GM23248 (cell line): Measurements from ENCODE around the gene SNX20. TPM values are rescaled to one million over a fixed set of nuclear protein-coding genes. Genes with fewer than 3 reads are reported as not detected.

Experiments
- DNase-seq: peaks from one replicate; pipeline ENCODE4 v3.0.0-alpha.2; 2015
- H2AFZ ChIP-seq: fragments of 200-600 bp; sonication (generic); 2 replicates; pipeline ENCODE4 v1.6.1; 2016; ENCODE audit warnings: antibody characterized with exemption
- H3F3A ChIP-seq: fragments of 200-600 bp; sonication (generic); 2 replicates; pipeline ENCODE4 v1.6.1; 2016; ENCODE audit warnings: mild to moderate bottlenecking, antibody characterized with exemption, mixed run types; ENCODE audit not compliant: insufficient read depth
- H3K27ac ChIP-seq: fragments of 200-600 bp; sonication (generic); 2 replicates; pipeline ENCODE4 v1.5.1; 2016; ENCODE audit warnings: mild to moderate bottlenecking
- H3K27me3 ChIP-seq: fragments of 200-600 bp; sonication (generic); replicated peaks from 2 replicates; pipeline ENCODE4 v1.6.1; 2016; ENCODE audit warnings: mild to moderate bottlenecking; ENCODE audit not compliant: insufficient read depth
- H3K36me3 ChIP-seq: fragments of 200-600 bp; sonication (generic); 2 replicates; pipeline ENCODE4 v1.6.1; 2016; ENCODE audit warnings: low read depth, mild to moderate bottlenecking
- H3K4me1 ChIP-seq: fragments of 200-600 bp; sonication (generic); 2 replicates; pipeline ENCODE4 v1.6.1; 2016; ENCODE audit warnings: mild to moderate bottlenecking; ENCODE audit not compliant: insufficient read depth
- H3K4me2 ChIP-seq: fragments of 200-600 bp; sonication (generic); one replicate; pipeline ENCODE4 v1.6.1; 2016; ENCODE audit warnings: mild to moderate bottlenecking; ENCODE audit not compliant: unreplicated experiment
- H3K4me3 ChIP-seq: fragments of 200-600 bp; sonication (generic); 2 replicates; pipeline ENCODE4 v1.5.1; 2016; ENCODE audit warnings: mild to moderate bottlenecking
- H3K79me2 ChIP-seq: fragments of 200-600 bp; sonication (generic); 2 replicates; pipeline ENCODE4 v1.6.1; 2016; ENCODE audit warnings: mild to moderate bottlenecking; ENCODE audit not compliant: insufficient read depth
- H3K9ac ChIP-seq: fragments of 200-600 bp; sonication (generic); 2 replicates; pipeline ENCODE4 v1.6.1; 2016; ENCODE audit warnings: mild to moderate bottlenecking
- H3K9me2 ChIP-seq: fragments of 200-600 bp; sonication (generic); 2 replicates; pipeline ENCODE4 v1.6.1; 2016; ENCODE audit warnings: mixed run types, mild to moderate bottlenecking, moderate library complexity; ENCODE audit not compliant: insufficient read depth
- H3K9me3 ChIP-seq: fragments of 200-600 bp; sonication (generic); one replicate; pipeline ENCODE4 v1.6.1; 2017; ENCODE audit warnings: low read depth
- H4K20me1 ChIP-seq: fragments of 200-600 bp; sonication (generic); 2 replicates; pipeline ENCODE4 v1.6.0; 2016; ENCODE audit not compliant: insufficient read depth
- EZH2 ChIP-seq: fragments of 200-600 bp; sonication (generic); IDR thresholded peaks from 2 replicates; pipeline ENCODE4 v1.6.1; 2018; ENCODE audit warnings: antibody characterized with exemption, mild to moderate bottlenecking; ENCODE audit not compliant: insufficient read depth, poor library complexity, severe bottlenecking
- EZH2phosphoT487 ChIP-seq: fragments of 200-600 bp; sonication (generic); IDR thresholded peaks from 2 replicates; pipeline ENCODE4 v1.6.1; 2018; ENCODE audit warnings: antibody characterized with exemption, moderate library complexity, mild to moderate bottlenecking, low read depth; ENCODE audit not compliant: insufficient read depth
- WGBS, 2 experiments: methylation state at CpG; one replicate each; pipeline ENCODE4 v1.1.6; 2015 to 2017; ENCODE audit warnings: low lambda C conversion rate in 2 of 2, low coverage in 1 of 2; ENCODE audit errors: missing lambda C conversion rate in 2 of 2; 5-methylcytosine and 5-hydroxymethylcytosine counted together
- in situ Hi-C: fragments of 300-500 bp; cut with MboI; formaldehyde crosslinking; loops from 2 replicates; pipeline ENCODE4 v1.15.0; 2020
- polyA plus RNA-seq: library from polyadenylated mRNA; unstranded; fragments of >200 nt; fragmentation: Nextera tagmentation; extraction: Ambion mirVana; gene quantifications from 2 replicates; pipeline ENCODE4 v1.2.1, GENCODE V29; 2016
- total RNA-seq: library from RNA; depleted of rRNA; stranded (reverse); fragments of >200 nt; shearing (Covaris generic); gene quantifications from 2 replicates; pipeline ENCODE4 v1.2.3, GENCODE V29; 2014

SNX20 gene
- total and polyA plus RNA-seq, 2 experiments from 2014 or later = not detected

DNA sequence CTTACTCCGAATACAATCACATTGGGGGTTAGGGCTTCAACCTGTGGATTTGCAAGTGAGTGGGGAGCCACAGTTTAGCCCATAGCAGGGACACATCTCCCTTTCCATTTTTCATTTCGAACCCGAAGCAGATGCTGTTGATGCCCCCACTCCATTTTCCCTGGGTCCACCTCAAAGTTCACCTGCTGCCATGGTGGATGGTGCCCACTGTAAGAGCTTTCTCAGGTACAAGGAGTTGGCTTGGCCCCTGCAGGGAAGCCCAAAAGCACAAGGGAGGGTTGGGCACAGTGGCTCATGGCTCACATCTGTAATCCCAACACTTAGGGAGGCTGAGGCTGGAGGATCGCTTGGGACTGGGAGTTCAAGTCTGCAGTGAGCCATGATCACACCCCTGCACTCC lies 51.8 kb downstream of the SNX20 start:
- in situ Hi-C loops = no loop called here
- WGBS, 2 experiments = 52 to 58% methylated on average over 4 of the region's 4 CpGs
- TF ChIP-seq EZH2 (no peak), EZH2phosphoT487 (no peak)

DNA sequence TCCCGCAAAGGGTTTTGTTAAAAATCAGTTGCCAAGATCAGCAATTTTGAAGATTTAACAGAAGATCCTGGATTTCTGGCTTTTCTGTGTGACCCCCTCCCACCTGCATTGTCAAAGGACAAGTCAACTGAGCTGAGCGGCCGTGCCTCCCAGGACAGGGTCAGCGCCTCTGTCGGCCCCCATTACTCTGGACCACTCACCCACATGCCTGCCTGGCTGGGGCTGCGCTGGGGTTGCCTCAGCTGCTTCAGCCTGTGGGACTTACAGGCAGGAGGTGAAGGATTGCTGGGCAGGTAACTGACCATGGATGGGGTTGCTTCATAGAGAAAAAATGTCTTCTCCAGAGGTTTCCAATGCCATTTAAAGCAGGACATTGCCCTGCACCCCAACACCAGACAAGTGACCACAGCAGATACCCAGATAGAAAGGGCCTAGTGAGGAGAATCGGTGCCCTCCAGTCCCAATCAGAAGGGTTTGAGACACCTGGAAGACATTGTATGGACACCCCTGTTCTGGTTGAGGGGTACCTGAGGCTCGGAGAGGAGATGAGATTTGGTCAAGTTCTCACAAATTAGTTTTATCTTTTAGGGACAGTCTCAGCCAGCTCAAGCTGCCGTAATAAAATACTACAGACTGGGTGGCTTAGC lies 52.8 kb downstream of the SNX20 start:
- Histone ChIP-seq H3K79me2 (no peaks in the 10 kb centered on the region), H4K20me1 (no peaks in the 10 kb centered on the region), H3K4me1 (no peaks in the 10 kb centered on the region), H3F3A (no peaks in the 10 kb centered on the region), H3K4me2 (no peak overlapping the region), H3K27me3 (peaks cover 7% of the 10 kb centered on the region; the same call in 1 of the 2 replicates), H3K36me3 (no peaks in the 10 kb centered on the region), H3K9me3 (no peaks in the 10 kb centered on the region), H3K27ac (no peak overlapping the region), H3K4me3 (no peak overlapping the region), H2AFZ (no peak overlapping the region), H3K9me2 (no peaks in the 10 kb centered on the region), H3K9ac (no peak overlapping the region)
- no peak for DNase-seq
- TF ChIP-seq EZH2phosphoT487 (no peak), EZH2 (no peak)
- WGBS, 2 experiments = 73 to 74% methylated on average over 9 of the region's 9 CpGs
- in situ Hi-C loops = no loop called here

More for the DNA sequence above, 51.8 kb downstream of the SNX20 start:
- Histone ChIP-seq H3K36me3 (no peaks in the 10 kb centered on the region), H3K27ac (no peak overlapping the region), H3K4me2 (no peak overlapping the region), H3K79me2 (no peaks in the 10 kb centered on the region), H4K20me1 (no peaks in the 10 kb centered on the region), H3K4me3 (no peak overlapping the region), H3K9me3 (no peaks in the 10 kb centered on the region), H3K9me2 (no peaks in the 10 kb centered on the region), H3K27me3 (peaks cover 7% of the 10 kb centered on the region; the same call in 1 of the 2 replicates), H3F3A (no peaks in the 10 kb centered on the region), H3K4me1 (no peaks in the 10 kb centered on the region), H3K9ac (no peak overlapping the region), H2AFZ (no peak overlapping the region)
- no peak for DNase-seq

GRCh38 chr16:50627419-50627818 lies 53.7 kb downstream of the SNX20 start:
- Histone ChIP-seq H3K9me2 (no peaks in the 10 kb centered on the region), H4K20me1 (no peaks in the 10 kb centered on the region), H2AFZ (no peak overlapping the region), H3K27me3 (peaks cover 7% of the 10 kb centered on the region; the same call in 1 of the 2 replicates), H3K9ac (no peak overlapping the region), H3K36me3 (no peaks in the 10 kb centered on the region), H3K79me2 (no peaks in the 10 kb centered on the region), H3K4me1 (no peaks in the 10 kb centered on the region), H3K4me3 (no peak overlapping the region), H3F3A (no peaks in the 10 kb centered on the region), H3K4me2 (no peak overlapping the region), H3K27ac (no peak overlapping the region), H3K9me3 (no peaks in the 10 kb centered on the region)
- DNase-seq = peak; percentile 18
- in situ Hi-C loops = no loop called here
- TF ChIP-seq EZH2 = no peak
- TF ChIP-seq EZH2phosphoT487 = no peak
- 9 to 14% methylated on average over 10 of the region's 10 CpGs for WGBS, 2 experiments

GRCh38 chr16:50626868-50627267 lies 54.2 kb downstream of the SNX20 start:
- no peaks in the 10 kb centered on the region for H3K79me2 ChIP-seq
- H3K36me3 ChIP-seq = no peaks in the 10 kb centered on the region
- H3K9me2 ChIP-seq = no peaks in the 10 kb centered on the region
- 13 to 14% methylated on average over 4 of the region's 4 CpGs for WGBS, 2 experiments
- TF ChIP-seq EZH2phosphoT487 = no peak
- no peak for TF ChIP-seq EZH2
- H2AFZ ChIP-seq = no peak overlapping the region
- H3K9ac ChIP-seq = no peak overlapping the region
- H3F3A ChIP-seq = no peaks in the 10 kb centered on the region
- in situ Hi-C loops = no loop called here
- H3K4me1 ChIP-seq = no peaks in the 10 kb centered on the region
- no peak for DNase-seq
- H4K20me1 ChIP-seq = no peaks in the 10 kb centered on the region
- H3K4me3 ChIP-seq = no peak overlapping the region
- no peak overlapping the region for H3K4me2 ChIP-seq
- no peaks in the 10 kb centered on the region for H3K9me3 ChIP-seq
- H3K27ac ChIP-seq = no peak overlapping the region
- H3K27me3 ChIP-seq = peaks cover 7% of the 10 kb centered on the region; the same call in 1 of the 2 replicates

DNA sequence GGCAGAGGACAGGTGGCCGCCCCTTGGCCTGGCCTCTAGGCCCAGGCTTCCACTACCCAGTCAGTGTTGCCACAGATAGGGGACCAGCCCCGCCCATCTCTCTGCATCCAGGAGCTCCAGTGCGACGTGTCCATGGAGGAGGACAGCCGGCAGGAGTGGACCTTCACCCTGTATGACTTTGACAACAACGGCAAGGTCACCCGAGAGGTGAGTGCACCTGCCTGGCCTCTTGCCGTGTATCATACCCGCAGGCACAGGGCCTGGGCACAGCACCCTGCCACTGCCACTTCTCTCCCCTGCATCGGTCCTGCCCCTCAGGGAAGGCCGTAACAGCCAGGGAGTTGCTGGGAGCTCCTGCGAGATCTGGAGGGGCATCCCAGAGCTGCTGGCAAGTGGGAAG lies 55.7 kb downstream of the SNX20 start:
- no peak for DNase-seq
- no peak for TF ChIP-seq EZH2
- no peak for TF ChIP-seq EZH2phosphoT487
- 62 to 70% methylated on average over 9 to 12 of the region's 12 CpGs for WGBS, 2 experiments

More for the DNA sequence above, 55.7 kb downstream of the SNX20 start:
- Histone ChIP-seq H3K9ac (no peak overlapping the region), H3K79me2 (no peaks in the 10 kb centered on the region), H3K9me2 (no peaks in the 10 kb centered on the region), H3K27me3 (peaks cover 7% of the 10 kb centered on the region; the same call in 1 of the 2 replicates), H3F3A (no peaks in the 10 kb centered on the region), H3K27ac (no peak overlapping the region), H3K4me1 (no peaks in the 10 kb centered on the region), H3K4me3 (no peak overlapping the region), H3K36me3 (no peaks in the 10 kb centered on the region), H3K9me3 (no peaks in the 10 kb centered on the region), H4K20me1 (no peaks in the 10 kb centered on the region), H2AFZ (no peak overlapping the region), H3K4me2 (no peak overlapping the region)
- in situ Hi-C loops = no loop called here
